ENCODE measurements around the gene EPB41. TPM values are rescaled to one million over a fixed set of nuclear protein-coding genes. Genes with fewer than 3 reads are reported as not detected.
A peak's percentile ranks its signal among the peaks of the same experiment; 100 is the strongest.
"Not testable (repeated sequence)": the region's sequence is repeated elsewhere in the genome, so short reads cannot be mapped to it uniquely, and the experiment has no call there.

The EPB41 gene
- total RNA-seq, 2 donors from 2014 or later = 68.0 to 78.7 TPM

DNA sequence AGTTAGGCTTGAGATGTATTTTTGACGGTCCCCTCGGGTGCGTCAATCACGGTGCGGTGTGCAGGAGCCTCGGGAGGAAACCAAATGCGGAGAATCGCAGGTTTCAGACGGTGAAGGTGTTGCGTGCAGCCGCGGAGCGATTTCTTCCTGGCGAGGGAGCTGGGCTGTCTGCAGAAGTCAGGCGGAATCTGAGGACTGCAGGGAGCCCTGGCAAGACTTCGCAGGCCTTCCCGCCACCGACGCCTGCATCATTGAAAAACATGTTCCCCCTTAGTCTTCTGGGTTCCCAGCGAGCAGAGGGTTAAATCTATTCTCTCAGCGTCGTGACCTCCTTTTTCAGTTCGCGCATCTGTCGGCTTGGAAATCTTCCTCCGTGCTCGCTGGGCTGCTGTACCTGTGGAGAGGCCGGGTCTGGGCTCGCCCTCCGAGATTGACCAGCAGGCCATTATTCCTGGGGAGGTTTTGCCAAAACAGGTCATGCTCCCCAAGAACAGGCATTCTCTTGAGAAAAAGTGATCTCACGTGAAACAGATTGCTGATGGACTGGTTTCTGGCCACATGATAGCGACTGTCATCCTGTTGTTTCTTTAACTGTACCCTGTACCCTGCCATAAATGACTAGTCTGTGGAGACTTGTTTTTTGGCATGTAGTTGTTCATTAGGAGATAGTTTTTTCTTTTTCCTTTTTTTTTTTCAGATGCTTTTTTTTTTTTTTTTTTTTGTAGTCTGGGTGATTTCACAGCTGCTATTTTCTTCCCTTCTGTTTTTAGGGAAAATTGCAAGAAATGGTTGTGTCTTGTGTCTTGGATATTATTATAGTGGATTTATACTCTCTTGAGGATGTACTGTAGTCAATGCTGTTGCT, 894 bp downstream of the EPB41 start:
- ATAC-seq (peak; percentile 49), DNase-seq (peak; percentile 33 to 55)
- intact Hi-C loops (cut with DNase I, micrococcal nuclease) = no loop called here

DNA sequence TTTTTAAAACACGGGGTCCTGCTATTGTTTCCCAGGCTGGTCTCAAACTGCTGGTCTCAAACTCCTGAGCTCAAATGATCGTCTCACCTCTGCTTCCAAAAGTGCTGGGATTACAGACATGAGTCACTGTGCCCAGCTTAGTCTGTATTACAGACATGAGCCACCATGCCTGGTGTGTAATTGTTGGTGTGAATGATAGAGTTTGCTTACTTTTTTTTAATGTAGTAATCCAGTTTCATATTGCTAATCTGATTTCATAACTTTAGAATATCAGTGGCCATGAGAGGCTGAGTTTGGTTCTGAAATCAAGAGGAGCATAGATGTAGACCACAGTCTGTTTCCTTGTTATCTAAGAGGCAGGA, 3.4 kb downstream of the EPB41 start:
- intact Hi-C loops (cut with DNase I, micrococcal nuclease) = no loop called here
- no peak for ATAC-seq
- DNase-seq = no peak

DNA sequence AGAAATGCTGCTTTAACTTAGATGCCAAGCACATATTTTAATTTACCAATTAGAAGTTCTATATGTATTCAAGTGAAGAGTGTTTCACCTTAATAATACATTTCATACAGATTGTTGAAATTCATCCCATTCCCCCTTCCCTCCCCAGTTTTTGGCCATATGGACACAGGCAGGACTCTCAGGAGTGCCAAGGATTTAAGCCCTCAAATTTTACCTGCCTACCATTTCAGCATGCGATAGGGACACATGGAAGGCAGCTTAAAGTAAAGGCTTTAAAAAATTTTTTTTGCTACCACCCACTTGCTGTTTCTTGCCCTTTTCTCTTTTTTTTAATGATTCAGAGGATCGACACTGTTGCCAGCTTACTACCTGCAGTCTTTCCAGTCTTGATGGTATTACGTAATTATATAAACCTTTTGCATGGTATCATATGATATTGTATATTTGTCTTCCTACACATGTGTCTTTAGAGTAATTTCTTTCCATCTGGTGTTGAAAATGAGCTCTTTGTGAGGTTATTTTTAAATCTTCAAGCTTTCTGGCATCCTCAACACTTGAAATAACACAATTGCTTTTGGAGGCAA, 7.0 kb downstream of the EPB41 start:
- no peak for DNase-seq
- no peak for ATAC-seq
- intact Hi-C loops (cut with DNase I, micrococcal nuclease) = no loop called here

DNA sequence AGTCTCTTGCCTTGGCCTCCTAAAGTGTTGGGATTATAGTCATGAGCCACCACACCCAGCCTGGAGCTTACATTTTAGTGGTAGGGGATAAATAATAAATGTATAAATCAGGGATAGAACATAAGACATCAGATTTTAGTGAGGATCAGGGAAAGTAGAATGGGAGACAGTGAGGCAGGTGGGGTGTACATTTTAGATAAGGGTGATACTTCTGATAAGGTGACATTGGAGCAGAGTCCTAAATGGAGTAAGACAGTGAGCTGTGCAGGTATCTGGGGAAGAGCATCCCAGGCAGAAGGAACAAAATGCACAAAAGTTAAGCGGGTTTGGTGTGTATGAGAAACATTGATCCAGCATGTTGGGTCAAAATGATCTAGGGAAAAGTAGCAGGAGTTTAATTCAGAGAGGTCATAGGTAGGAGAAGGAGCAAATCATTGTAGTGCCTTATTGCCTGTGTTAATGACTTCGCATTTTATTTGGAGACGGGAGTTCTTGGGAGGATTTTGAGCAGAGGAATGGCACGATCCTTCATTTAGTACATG, 11.1 kb downstream of the EPB41 start:
- no peak for ATAC-seq
- DNase-seq = no peak
- intact Hi-C loops (cut with DNase I, micrococcal nuclease) = no loop called here

DNA sequence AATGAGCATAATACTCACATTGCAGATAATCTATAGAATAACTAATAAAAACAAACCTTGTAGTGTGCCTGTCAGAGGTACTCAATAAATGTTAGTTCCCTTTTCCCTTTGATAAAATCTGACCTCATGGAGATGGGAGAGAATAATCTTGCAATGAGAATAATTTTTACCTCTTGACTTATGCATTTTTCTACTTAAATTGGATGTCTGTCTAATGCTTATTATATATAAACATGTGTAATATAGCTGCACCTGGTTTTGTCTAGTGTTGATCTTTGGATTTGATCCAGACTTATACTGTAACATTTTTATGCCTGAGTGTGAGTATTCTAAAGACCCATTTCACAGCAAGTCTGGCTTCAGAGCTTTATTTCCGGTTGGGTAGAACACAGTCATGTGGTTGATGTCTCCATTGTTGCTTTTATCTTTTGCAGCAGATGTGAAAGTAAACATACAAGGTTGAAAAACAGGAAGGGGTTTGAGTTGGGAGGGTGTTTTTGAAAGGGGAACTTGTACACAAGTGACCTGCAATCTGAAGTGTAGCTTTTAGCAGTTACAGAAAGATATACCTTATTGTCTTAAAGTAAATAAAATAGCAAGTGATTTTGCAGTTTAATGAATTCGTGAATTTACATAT, 12.4 kb downstream of the EPB41 start:
- peak; percentile 58 for ATAC-seq
- no peak for DNase-seq
- intact Hi-C loops (cut with DNase I, micrococcal nuclease) = no loop called here

DNA sequence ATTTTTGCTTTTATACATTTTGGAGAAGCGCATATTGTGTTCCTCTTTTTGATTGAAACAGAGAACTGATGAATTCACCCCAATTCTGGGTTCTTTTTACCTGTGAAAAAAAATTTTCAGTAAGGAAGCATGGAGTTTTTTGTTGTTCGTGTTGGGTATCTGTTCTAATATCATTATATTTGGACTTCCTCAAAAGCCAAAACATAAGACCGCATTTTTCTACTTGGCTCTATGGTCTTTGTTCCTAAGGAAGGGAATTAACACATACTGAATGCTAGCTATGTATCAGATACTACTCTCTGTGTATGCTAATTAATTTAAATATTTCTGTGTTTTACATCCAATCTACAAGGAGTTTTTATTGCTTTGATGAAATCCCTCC, 12.9 kb downstream of the EPB41 start:
- DNase-seq (no peak), ATAC-seq (no peak)
- intact Hi-C loops (cut with DNase I, micrococcal nuclease) = no loop called here

DNA sequence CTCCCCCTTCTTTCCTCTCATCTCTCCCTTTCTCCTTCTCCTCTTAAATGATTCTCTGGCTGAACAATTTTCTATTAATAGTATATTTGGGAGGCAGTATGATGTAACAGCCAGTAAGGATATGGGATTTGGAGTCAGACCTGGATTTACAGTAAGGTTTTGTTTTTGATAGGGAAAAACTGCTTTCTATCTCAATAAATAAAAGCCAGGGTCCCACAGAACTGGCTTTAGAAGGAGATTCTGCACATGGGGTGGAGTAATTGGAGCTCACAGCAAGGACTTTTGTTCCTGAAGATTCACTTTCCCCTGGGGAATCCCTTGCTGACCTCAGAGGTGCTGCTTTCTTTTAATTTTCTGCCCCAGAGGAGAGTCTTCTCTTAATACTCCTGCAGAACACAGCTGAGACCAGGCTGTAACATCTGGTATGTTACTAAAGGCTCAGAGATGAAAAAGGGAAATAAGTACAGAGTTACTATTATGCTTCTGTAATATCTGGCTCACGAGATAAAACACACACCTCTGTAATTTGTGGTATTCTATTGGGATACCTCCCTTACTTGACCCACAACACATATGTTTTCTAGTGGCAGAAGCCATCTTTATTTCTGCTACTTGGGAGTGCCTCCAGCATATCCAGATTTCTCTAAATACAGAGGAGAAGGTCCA, 13.4 kb downstream of the EPB41 start:
- ATAC-seq (peak; percentile 13), DNase-seq (no peak)
- intact Hi-C loops (cut with DNase I, micrococcal nuclease) = no loop called here

DNA sequence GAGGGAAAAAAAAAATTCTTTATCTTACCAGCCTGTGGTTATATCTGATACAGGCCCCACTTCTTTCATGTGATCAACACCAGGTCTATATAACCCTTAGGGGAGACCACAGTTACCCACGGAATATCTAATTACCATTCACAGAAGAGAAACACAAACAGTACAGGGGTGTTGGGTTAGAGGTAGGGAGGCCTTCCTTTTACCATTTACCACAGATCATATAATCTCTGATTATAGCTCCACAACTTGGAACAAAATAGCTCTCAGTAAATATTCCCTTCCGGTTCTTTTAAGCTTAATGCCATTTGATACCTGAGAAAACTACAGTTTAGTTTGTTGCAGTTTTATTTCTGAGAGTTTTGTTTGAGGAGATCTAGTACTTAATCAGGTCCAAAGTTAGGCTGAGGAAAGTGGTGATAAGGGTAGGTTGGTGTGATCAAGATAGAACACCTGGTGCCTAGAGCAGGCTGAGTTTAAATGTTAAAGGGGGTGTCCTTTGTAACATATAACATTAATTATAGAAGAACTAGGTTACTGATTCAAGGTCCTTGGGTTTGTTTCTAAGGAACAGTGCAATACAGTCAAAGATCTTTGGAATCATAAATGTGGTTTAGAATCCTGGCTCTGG, 14.1 kb downstream of the EPB41 start:
- intact Hi-C loops (cut with DNase I, micrococcal nuclease) = no loop called here
- DNase-seq = no peak
- peak; percentile 83 for ATAC-seq

DNA sequence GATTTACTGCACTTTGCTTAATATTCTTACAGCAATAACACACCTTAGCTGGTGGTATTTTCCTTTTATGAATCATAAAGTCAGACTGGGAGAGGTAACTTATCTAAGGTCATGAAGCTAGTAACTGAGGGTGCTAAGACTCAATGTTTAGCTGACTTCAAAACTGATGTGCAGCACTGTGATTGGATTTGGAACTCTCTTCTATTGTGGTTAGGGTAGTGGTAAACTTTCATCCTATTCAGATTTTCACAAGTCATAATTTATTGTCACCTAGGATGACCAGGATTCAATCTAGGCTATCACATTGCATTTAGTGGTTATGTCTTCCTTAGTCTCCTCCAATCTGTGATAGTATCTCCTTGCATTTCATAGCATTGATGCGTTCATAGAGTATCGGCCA, 18.9 kb downstream of the EPB41 start:
- ATAC-seq = peak; percentile 33
- intact Hi-C loops (cut with DNase I, micrococcal nuclease) = no loop called here
- DNase-seq = no peak

DNA sequence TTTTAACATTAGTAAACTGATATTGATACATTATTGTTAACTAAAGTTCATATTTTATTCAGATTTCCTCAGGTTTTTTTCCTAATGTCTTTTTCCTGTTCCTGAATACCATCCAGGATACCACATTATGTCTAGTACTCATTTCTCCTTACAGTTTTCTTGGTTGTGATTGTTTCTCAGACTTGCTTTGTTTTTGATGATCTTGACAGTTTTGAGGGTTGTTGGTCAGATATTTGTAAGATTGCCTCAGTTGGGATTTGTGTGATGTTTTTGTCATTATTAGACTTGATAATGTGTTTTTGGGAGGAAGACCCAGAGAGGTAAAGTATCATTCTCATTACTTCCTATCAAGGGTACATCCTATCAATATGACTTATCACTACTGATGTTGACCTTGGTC, 19.5 kb downstream of the EPB41 start:
- no peak for ATAC-seq
- intact Hi-C loops (cut with DNase I, micrococcal nuclease) = no loop called here
- DNase-seq = no peak

DNA sequence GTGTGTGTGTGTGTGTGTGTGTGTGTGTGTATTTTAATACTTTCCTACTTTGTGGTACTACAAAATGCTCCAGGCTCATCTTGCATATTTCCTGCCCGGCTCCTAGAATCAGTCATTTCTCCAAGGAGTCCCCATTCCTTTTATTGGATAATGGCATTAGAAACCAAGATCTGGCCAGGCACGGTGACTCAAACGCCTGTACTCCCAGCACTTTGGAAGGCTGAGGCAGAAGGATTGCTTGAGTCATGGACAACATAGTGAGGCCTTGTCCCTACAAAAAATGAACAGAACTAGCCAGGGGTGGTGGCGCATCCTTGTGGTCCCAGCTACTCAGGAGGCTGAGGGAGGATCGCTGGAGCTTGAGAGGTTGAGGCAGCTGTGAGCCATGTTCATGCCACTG, 20.3 kb downstream of the EPB41 start:
- intact Hi-C loops (cut with DNase I, micrococcal nuclease) = no loop called here
- DNase-seq = no peak
- no peak for ATAC-seq

DNA sequence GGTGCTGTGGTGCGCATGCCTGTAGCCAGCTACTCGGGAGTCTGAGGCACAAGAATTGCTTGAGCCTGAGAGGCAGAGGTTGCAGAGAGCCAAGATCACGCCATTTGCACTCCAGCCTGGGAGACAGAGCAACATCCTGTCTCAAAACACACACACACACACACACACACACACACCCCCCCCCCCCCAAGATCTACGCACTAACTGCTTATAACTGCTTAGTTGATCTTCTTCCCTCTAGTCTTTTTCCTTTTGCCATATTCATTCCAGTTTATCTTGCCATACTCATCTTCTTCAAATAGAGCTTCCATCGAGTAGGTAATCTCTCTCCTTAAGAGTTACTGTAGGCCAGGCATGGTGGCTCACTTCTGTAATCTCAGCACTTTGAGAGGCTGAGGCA, 20.9 kb downstream of the EPB41 start:
- intact Hi-C loops (cut with DNase I, micrococcal nuclease) = no loop called here
- ATAC-seq = no peak
- no peak for DNase-seq

DNA sequence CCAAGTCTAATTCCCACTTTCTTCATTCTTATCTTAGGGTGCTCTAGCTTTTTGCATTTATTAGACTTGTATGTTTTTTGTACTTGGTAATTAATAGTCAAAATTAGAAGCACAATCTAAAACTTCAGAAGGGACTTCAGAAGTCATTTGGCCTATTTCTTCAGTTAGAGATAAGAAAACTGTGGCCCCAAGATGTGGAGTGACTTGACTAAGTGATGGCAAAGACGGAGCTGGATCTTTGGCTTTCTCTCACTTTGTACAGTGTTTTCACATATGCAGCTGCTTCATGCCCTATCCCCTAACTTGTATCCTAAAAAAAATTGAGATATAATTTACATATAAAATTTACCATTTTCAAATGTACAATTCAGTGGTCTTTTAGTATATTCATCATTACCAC, 21.7 kb downstream of the EPB41 start:
- DNase-seq = no peak
- intact Hi-C loops (cut with DNase I, micrococcal nuclease) = no loop called here
- ATAC-seq = no peak

DNA sequence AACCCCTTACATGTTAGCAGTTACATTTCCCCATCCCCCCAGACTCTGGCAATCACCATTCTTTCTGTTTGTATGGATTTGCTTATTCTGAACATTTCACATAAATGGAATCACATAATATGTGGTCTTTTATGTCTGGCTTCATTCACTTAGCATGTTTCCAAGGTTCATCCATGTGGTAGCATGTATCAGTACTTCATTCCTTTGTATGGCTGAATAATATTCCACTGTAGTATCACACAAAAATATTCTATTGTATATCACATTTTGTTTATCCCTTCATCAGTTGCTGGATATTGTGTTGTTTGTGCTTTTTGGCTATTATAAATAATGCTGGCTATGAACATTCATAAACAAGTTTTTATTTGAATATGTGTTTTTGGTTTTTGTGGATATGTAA, 22.2 kb downstream of the EPB41 start:
- ATAC-seq (no peak), DNase-seq (no peak)
- intact Hi-C loops (cut with DNase I, micrococcal nuclease) = no loop called here

DNA sequence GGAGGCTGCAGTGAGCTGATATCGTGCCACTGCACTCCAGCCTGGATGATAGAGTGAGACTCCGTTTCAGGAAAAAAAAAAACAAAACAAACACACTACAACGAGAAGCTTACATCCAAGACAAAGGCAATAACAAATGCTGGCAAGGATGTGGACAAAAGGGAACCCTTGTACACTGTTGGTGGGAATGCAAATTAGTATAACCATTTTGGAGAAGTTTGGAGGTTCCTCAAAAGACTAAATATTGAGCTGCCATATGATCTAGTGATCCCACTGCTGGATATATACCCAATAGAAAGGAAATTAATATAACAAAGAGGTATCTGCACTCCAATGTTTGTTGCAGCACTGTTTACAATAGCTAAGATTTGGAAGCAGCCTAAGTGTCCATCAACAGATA, 29.2 kb downstream of the EPB41 start:
- DNase-seq; intact Hi-C loops (cut with DNase I, micrococcal nuclease); ATAC-seq: not testable (repeated sequence)

DNA sequence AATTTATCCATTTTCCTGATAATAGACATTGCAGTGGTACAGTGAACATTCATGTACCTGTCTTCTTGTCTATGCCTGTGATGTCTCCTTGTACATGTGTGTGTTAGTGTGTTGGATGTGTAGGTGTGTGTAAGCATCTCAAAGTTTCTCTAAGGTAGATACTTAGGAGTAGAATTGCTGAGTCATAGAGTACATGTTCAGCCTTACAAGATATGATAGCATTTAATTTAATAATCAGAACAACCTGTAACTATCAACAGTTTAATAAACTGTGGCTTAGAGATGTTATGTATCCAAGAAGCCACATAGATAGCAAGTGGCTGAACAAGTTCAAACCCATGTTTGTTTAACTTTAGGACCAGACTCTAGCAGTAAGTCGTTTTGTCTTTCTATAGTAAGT, 35.6 kb downstream of the EPB41 start:
- ATAC-seq (no peak), DNase-seq (no peak)
- intact Hi-C loops (cut with DNase I, micrococcal nuclease) = no loop called here

DNA sequence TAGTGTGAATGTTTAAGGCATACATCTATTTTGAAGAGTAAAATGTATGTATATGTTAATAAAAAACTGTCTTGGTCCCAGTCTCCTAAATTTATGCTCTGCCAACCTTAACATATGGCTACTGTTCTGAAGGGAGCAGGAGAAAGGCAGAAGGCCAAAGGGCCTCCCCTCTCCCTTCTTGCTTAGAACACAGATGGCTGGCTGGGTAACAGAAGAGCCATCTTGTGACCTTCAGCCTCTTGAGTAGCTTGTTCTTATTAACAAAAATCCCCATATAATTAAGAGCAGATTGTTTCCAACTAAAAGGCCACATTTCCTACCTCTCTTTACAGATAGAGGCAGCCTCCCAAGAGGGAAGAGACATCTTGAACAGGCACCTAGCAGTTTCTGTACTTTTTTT, 36.1 kb downstream of the EPB41 start:
- intact Hi-C loops (cut with DNase I, micrococcal nuclease) = no loop called here
- DNase-seq = no peak
- ATAC-seq = no peak

DNA sequence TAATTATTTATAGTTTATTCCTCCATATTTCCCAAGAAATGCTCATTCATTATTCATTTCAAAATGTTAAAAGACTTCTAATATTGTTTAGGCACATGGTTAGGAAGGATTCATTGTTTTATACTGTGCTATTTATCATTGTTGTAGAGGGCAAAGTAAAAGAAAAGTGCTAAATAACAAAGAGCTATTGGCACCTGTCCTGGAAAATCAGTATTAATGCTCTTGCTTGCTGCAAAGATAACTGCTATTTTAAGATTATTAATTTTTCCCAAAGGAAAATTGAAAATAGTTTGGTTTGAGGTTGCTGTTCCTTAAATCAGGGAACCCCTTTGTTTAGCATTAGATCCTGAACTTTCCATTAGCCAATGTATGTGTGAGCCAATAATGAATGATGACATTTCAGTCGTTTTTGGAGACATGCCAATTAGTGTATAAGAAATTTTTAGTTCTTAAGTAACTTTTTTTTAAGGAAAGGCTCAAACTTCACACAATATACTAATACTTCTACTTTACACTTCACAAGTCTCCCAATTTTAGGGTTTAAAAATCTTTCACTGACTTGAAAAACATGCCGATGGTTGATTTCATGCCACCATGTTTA, 39.9 kb downstream of the EPB41 start:
- ATAC-seq (no peak), DNase-seq (no peak)
- intact Hi-C loops (cut with DNase I, micrococcal nuclease) = no loop called here

DNA sequence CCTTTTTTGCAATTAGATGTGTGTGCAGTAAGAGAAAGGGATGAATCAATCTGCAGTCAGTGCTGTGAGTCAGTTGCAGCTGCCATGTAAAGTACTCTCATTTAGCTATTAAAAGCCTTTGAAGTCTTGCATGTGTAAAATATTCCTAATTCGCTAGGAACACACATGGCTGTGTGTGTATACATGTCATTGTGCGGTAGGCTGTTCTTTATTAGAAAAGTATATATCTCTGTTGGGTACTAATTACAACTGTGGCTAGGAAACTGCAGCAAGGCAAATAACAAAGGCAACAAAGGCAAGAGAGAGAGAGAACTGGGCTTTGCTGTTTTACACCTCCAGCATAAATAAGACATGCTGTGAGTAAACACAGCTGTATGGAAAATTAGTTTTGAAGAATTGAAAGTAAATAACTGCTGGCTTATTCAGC, 41.7 kb downstream of the EPB41 start:
- ATAC-seq = no peak
- intact Hi-C loops (cut with DNase I, micrococcal nuclease) = no loop called here
- no peak for DNase-seq

Data from left colon (tissue), 2 donors.